Suprapubic skin (tissue), 4 donors: Measurements from ENCODE around the gene CDHR4.

Experiments used
- CTCF ChIP-seq, 2 donors: fragments of 200-600 bp in 1 of 2; fragments of 450-650 bp in 1 of 2; sonication (generic) in 1 of 2; IDR thresholded peaks; one replicate each; pipeline ENCODE4 v1.5.1; 2016 to 2019; ENCODE audit warnings: antibody characterized with exemption in 2 of 2, mild to moderate bottlenecking in 1 of 2, moderate library complexity in 1 of 2
- POLR2A ChIP-seq, 2 donors: fragments of 450-650 bp; IDR thresholded peaks; one replicate each; pipeline ENCODE4 v1.6.1; 2017; ENCODE audit warnings: antibody characterized with exemption in 2 of 2, mild to moderate bottlenecking in 2 of 2, moderate library complexity in 2 of 2
- POLR2AphosphoS5 ChIP-seq, 3 donors: sonication (generic); formaldehyde crosslinking; IDR thresholded peaks; one replicate each; pipeline ENCODE4 v1.6.1; 2017; ENCODE audit warnings: antibody characterized with exemption in 3 of 3

GRCh38 chr3:49757197-49757596 lies 42.5 kb downstream of the CDHR4 start:
- TF ChIP-seq CTCF (IDR thresholded peaks at IDR 0.05) (no peak), POLR2AphosphoS5 (IDR thresholded peaks at IDR 0.05) (no peak), POLR2A (IDR thresholded peaks at IDR 0.05) (no peak)
